HepG2 (cell line): ENCODE data around the gene NUDT17. TPM values are rescaled to one million over a fixed set of nuclear protein-coding genes. Genes with fewer than 3 reads are reported as not detected.
A peak's percentile ranks its signal among the peaks of the same experiment; 100 is the strongest.

Source experiments
- AGO2 ChIP-seq: fragments of 200-400 bp; formaldehyde crosslinking; optimal IDR thresholded peaks from 2 replicates; pipeline ENCODE3; 2017; ENCODE audit warnings: mild to moderate bottlenecking, low read depth, low read length, moderate library complexity
- GPBP1L1 ChIP-seq: sonication (generic); formaldehyde crosslinking; IDR thresholded peaks from 2 replicates; pipeline ENCODE4 v1.5.0; 2020; ENCODE audit warnings: mild to moderate bottlenecking, missing genetic modification reagents
- HIVEP1 ChIP-seq: sonication (generic); formaldehyde crosslinking; IDR thresholded peaks from 2 replicates; pipeline ENCODE4 v1.4.0; 2020; ENCODE audit warnings: mild to moderate bottlenecking, missing genetic modification reagents
- IRF1 ChIP-seq: sonication (generic); formaldehyde crosslinking; IDR thresholded peaks from 2 replicates; pipeline ENCODE4 v1.4.0; 2020; ENCODE audit warnings: low read depth, mild to moderate bottlenecking, missing genetic modification reagents
- MBNL3 ChIP-seq: fragments of 250-450 bp; sonication (Bioruptor Pico); conservative IDR thresholded peaks from 2 replicates; pipeline ENCODE4 v1.8.0; 2022; ENCODE audit warnings: mild to moderate bottlenecking, inconsistent platforms
- MXD3 ChIP-seq: IDR thresholded peaks from 2 replicates; pipeline ENCODE4 v1.6.1; 2016; ENCODE audit warnings: mild to moderate bottlenecking, missing biosample characterization, missing genetic modification reagents
- POLR2G ChIP-seq: fragments of 200-400 bp; formaldehyde crosslinking; IDR thresholded peaks from 2 replicates; pipeline ENCODE4 v1.6.1; 2018; ENCODE audit warnings: mild to moderate bottlenecking, low read depth, low read length, moderate library complexity
- REPIN1 ChIP-seq: sonication (generic); formaldehyde crosslinking; IDR thresholded peaks from 2 replicates; pipeline ENCODE4 v1.8.0; 2022; ENCODE audit warnings: missing genetic modification reagents, low read depth, mild to moderate bottlenecking, borderline replicate concordance
- SP1 ChIP-seq, 2 experiments: fragments of 450-650 bp in 1 of 2; sonication (generic) in 1 of 2; formaldehyde crosslinking in 1 of 2; IDR thresholded peaks; 2 replicates each; pipeline versions ENCODE4 v1.4.0 to v1.6.1; 2016 to 2020; ENCODE audit warnings: missing genetic modification reagents in 1 of 2
- SP5 ChIP-seq: IDR thresholded peaks from 2 replicates; pipeline ENCODE4 v1.6.1; 2016; ENCODE audit warnings: low read depth, borderline replicate concordance
- TEAD3 ChIP-seq: optimal IDR thresholded peaks from 2 replicates; pipeline ENCODE3; 2016; ENCODE audit warnings: borderline replicate concordance
- ZBTB2 ChIP-seq: sonication (generic); formaldehyde crosslinking; IDR thresholded peaks from 2 replicates; pipeline ENCODE4 v1.8.0; 2022; ENCODE audit warnings: low read depth, missing genetic modification reagents
- ZBTB4 ChIP-seq: sonication (generic); formaldehyde crosslinking; IDR thresholded peaks from 2 replicates; pipeline ENCODE4 v1.4.0; 2020; ENCODE audit warnings: missing genetic modification reagents, mild to moderate bottlenecking, borderline replicate concordance
- ZBTB42 ChIP-seq: sonication (generic); formaldehyde crosslinking; IDR thresholded peaks from 2 replicates; pipeline ENCODE4 v1.5.0; 2020; ENCODE audit warnings: mild to moderate bottlenecking, missing genetic modification reagents
- ZBTB49 ChIP-seq: sonication (generic); formaldehyde crosslinking; IDR thresholded peaks from 2 replicates; pipeline ENCODE4 v1.4.0; 2020; ENCODE audit warnings: missing genetic modification reagents, borderline replicate concordance
- ZFP36 ChIP-seq: fragments of 150-350 bp; IDR thresholded peaks from 2 replicates; pipeline ENCODE4 v1.6.1; 2018; ENCODE audit warnings: borderline replicate concordance, low read length, low read depth; ENCODE audit not compliant: partially characterized antibody
- ZNF207 ChIP-seq: fragments of 450-650 bp; IDR thresholded peaks from 2 replicates; pipeline ENCODE4 v1.6.1; 2016; ENCODE audit warnings: antibody characterized with exemption, borderline replicate concordance
- ZNF326 ChIP-seq: sonication (generic); formaldehyde crosslinking; IDR thresholded peaks from 2 replicates; pipeline ENCODE4 v1.4.0; 2020; ENCODE audit warnings: missing genetic modification reagents, borderline replicate concordance
- ZNF775 ChIP-seq: sonication (generic); formaldehyde crosslinking; IDR thresholded peaks from 2 replicates; pipeline ENCODE4 v1.4.0; 2020; ENCODE audit warnings: missing genetic modification reagents, mild to moderate bottlenecking, moderate library complexity, borderline replicate concordance
- polyA plus RNA-seq, 8 experiments: library from polyadenylated mRNA; depleted of rRNA in 3 of 8; stranded (reverse) in 7 of 8; unstranded in 1 of 8; fragments of >200 nt; fragmentation: Illumina TruSeq in 4 of 8; extraction: Trizol in 4 of 8; gene quantifications; 2 replicates each; pipeline versions ENCODE4 v1.2.1 to v1.2.3, GENCODE V29; 2011 to 2016; ENCODE audit warnings: low read depth in 4 of 8, missing spikeins in 1 of 8, mixed read lengths in 1 of 8; ENCODE audit not compliant: insufficient read depth in 1 of 8
- total RNA-seq, 5 experiments: library from RNA; depleted of rRNA; stranded (reverse); fragments of >200 nt; fragmentation: Illumina TruSeq; extraction: Trizol; gene quantifications; 2 replicates each; pipeline ENCODE4 v1.2.3, GENCODE V29; 2016; ENCODE audit warnings: low read depth in 1 of 5

The NUDT17 gene
- total and polyA plus RNA-seq, 2 of the 13 experiments (the other 11 are each of a cell fraction or from before 2014, with no cell fraction given): 2.6 to 5.8 TPM

GRCh38 chr1:145858901-145859490, 13.6 kb downstream of the NUDT17 start, which contains the start of gene PIAS3 (continued):
- TF ChIP-seq ZNF326 (CRISPR knock-in tag) (no peak), ZNF775 (CRISPR knock-in tag) (no peak), ZBTB49 (CRISPR knock-in tag) (no peak), POLR2G (peak; percentile 36), REPIN1 (peak; percentile 72; the same call in 1 of the 2 replicates), IRF1 (no peak), AGO2 (no peak), ZBTB4 (CRISPR knock-in tag) (0 out of 2 replicates have a peak, but pooled peaks have one; percentile 16), ZBTB42 (CRISPR knock-in tag) (no peak), TEAD3 (CRISPR knock-in tag) (peak; percentile 45), SP5 (CRISPR knock-in tag) (peak; percentile 91), GPBP1L1 (CRISPR knock-in tag) (no peak), ZFP36 (no peak), MBNL3 (no peak), ZNF207 (no peak), HIVEP1 (peak; percentile 65), ZBTB2 (CRISPR knock-in tag) (no peak; the same call in 1 of the 2 replicates), MXD3 (CRISPR knock-in tag) (no peak), SP1 (IDR thresholded peaks at IDR 0.05) (no peak), SP1 (CRISPR knock-in tag; IDR thresholded peaks at IDR 0.05) (peak; percentile 82)
